Smooth muscle cell (in vitro differentiated cells): Measurements from ENCODE around the gene CHTF8. TPM values are rescaled to one million over a fixed set of nuclear protein-coding genes. Genes with fewer than 3 reads are reported as not detected.

ENCODE experiments used
- DNase-seq: peaks from one replicate; lab custom pipeline; 2025; ENCODE audit not compliant: unreplicated experiment; lab: John Stamatoyannopoulos, UW
- H2AFZ ChIP-seq: fragments of 200-600 bp; sonication (generic); 2 replicates; pipeline ENCODE4 v1.6.0; 2016; ENCODE audit warnings: antibody characterized with exemption, low read depth, mild to moderate bottlenecking
- H3F3A ChIP-seq: fragments of 200-600 bp; sonication (generic); 2 replicates; pipeline ENCODE4 v1.6.0; 2017; ENCODE audit warnings: antibody characterized with exemption, low read depth
- H3K27ac ChIP-seq: fragments of 200-600 bp; sonication (generic); 2 replicates; pipeline ENCODE4 v1.5.1; 2016; ENCODE audit warnings: low read depth, mild to moderate bottlenecking
- H3K27me3 ChIP-seq: fragments of 200-600 bp; sonication (generic); 2 replicates; pipeline ENCODE4 v1.6.1; 2016; ENCODE audit warnings: low read depth, mild to moderate bottlenecking
- H3K36me3 ChIP-seq: fragments of 200-600 bp; sonication (generic); 2 replicates; pipeline ENCODE4 v1.5.1; 2016; ENCODE audit warnings: low read depth
- H3K4me1 ChIP-seq: fragments of 200-600 bp; sonication (generic); 2 replicates; pipeline ENCODE4 v1.5.1; 2016; ENCODE audit warnings: low read depth
- H3K4me2 ChIP-seq: fragments of 200-600 bp; sonication (generic); 2 replicates; pipeline ENCODE4 v1.6.0; 2016; ENCODE audit warnings: mild to moderate bottlenecking
- H3K4me3 ChIP-seq: fragments of 200-600 bp; sonication (generic); 2 replicates; pipeline ENCODE4 v1.5.1; 2016; ENCODE audit warnings: mild to moderate bottlenecking
- H3K79me2 ChIP-seq: fragments of 200-600 bp; sonication (generic); 2 replicates; pipeline ENCODE4 v1.6.0; 2016; ENCODE audit warnings: low read depth, mild to moderate bottlenecking
- H3K9ac ChIP-seq: fragments of 200-600 bp; sonication (generic); 2 replicates; pipeline ENCODE4 v1.6.0; 2016; ENCODE audit warnings: low read depth
- H3K9me3 ChIP-seq: fragments of 200-600 bp; sonication (generic); replicated peaks from 2 replicates; pipeline ENCODE4 v1.5.1; 2016; ENCODE audit warnings: low read depth
- H4K20me1 ChIP-seq: fragments of 200-600 bp; sonication (generic); 2 replicates; pipeline ENCODE4 v1.6.0; 2016; ENCODE audit warnings: low read depth
- WGBS: methylation state at CpG from one replicate; pipeline ENCODE4 v1.1.7; 2016; ENCODE audit warnings: low lambda C conversion rate; 5-methylcytosine and 5-hydroxymethylcytosine counted together
- polyA plus RNA-seq: library from polyadenylated mRNA; unstranded; fragments of >200 nt; fragmentation: Nextera tagmentation; extraction: Ambion mirVana; gene quantifications from 2 replicates; pipeline ENCODE4 v1.2.1, GENCODE V29; 2016
- total RNA-seq: library from RNA; depleted of rRNA; stranded (reverse); fragments of >200 nt; gene quantifications from 2 replicates; pipeline ENCODE4 v1.2.3, GENCODE V29; 2014
- TF ChIP-seq, protein P1 (sequence below): fragments of 200-600 bp; sonication (generic); IDR thresholded peaks from 2 replicates; pipeline ENCODE4 v1.5.1; 2017; ENCODE audit warnings: borderline replicate concordance, mild to moderate bottlenecking, antibody characterized with exemption; ENCODE audit not compliant: insufficient read depth, poor library complexity, severe bottlenecking

The CHTF8 gene
- total and polyA plus RNA-seq, 2 experiments from 2014 or later = 77.7 to 83.8 TPM

DNA sequence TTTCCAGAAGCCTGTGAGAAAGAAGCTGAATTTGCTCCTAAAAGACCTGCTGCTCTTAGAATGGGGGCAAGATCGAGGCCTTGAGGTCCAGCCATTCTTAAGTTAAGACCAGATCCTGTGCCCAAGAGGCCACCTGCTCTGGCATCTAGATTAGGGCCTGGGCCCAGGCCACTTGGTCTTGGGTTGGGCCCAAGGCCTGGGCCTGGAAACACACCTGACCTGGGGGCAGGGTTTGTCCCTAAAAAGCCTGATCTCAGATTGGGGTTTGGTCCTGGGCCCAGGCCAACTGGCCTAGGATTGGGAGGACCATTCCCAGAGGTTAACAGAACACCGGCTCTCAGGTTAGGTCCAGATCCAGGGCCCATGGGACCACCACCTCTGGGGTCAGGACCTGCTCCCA lies 12.9 kb downstream of the CHTF8 start:
- Histone ChIP-seq H4K20me1 (peaks cover 88% of the 10 kb centered on the region), H3K9ac (no peak overlapping the region), H3K27ac (no peak overlapping the region), H3K36me3 (no peaks in the 10 kb centered on the region), H3K9me3 (no peaks in the 10 kb centered on the region), H3K79me2 (peaks cover 16% of the 10 kb centered on the region), H3K4me2 (no peak overlapping the region), H3F3A (no peaks in the 10 kb centered on the region), H3K4me1 (no peaks in the 10 kb centered on the region), H2AFZ (no peak overlapping the region), H3K27me3 (no peaks in the 10 kb centered on the region), H3K4me3 (no peak overlapping the region)
- WGBS = 100% methylated on average over 2 of the region's 2 CpGs
- no peak for DNase-seq
- TF ChIP-seq, protein P1, sequence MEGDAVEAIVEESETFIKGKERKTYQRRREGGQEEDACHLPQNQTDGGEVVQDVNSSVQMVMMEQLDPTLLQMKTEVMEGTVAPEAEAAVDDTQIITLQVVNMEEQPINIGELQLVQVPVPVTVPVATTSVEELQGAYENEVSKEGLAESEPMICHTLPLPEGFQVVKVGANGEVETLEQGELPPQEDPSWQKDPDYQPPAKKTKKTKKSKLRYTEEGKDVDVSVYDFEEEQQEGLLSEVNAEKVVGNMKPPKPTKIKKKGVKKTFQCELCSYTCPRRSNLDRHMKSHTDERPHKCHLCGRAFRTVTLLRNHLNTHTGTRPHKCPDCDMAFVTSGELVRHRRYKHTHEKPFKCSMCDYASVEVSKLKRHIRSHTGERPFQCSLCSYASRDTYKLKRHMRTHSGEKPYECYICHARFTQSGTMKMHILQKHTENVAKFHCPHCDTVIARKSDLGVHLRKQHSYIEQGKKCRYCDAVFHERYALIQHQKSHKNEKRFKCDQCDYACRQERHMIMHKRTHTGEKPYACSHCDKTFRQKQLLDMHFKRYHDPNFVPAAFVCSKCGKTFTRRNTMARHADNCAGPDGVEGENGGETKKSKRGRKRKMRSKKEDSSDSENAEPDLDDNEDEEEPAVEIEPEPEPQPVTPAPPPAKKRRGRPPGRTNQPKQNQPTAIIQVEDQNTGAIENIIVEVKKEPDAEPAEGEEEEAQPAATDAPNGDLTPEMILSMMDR = no peak

DNA sequence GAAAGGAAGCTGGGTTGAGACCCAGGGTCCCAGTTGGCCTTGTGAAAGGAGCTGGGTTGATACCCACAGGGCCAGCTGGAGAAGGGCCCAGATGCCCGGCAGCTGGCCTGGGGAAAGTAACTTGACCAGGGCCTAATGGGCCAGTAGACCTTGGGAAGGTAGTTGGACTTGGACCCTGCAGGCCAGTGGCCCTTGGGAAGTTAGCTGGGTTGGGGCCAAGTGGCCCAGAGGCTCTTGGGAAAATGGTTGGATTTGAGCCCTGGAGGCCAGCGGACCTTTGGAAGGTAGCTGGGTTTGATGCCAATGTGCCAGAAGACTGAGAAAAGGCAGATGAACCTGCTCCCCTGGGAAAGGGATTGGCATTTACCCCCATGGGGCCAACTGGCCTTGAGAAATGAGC lies 13.4 kb downstream of the CHTF8 start:
- 97% methylated on average over 2 of the region's 2 CpGs for WGBS
- H3K27me3 ChIP-seq = no peaks in the 10 kb centered on the region
- H3K4me3 ChIP-seq = no peak overlapping the region
- no peaks in the 10 kb centered on the region for H3F3A ChIP-seq
- H2AFZ ChIP-seq = no peak overlapping the region
- DNase-seq = no peak
- H4K20me1 ChIP-seq = peaks cover 83% of the 10 kb centered on the region
- no peak overlapping the region for H3K27ac ChIP-seq
- TF ChIP-seq, protein P1 = no peak
- H3K9ac ChIP-seq = no peak overlapping the region
- no peaks in the 10 kb centered on the region for H3K4me1 ChIP-seq
- no peak overlapping the region for H3K4me2 ChIP-seq
- H3K36me3 ChIP-seq = no peaks in the 10 kb centered on the region
- no peaks in the 10 kb centered on the region for H3K9me3 ChIP-seq
- peaks cover 16% of the 10 kb centered on the region for H3K79me2 ChIP-seq

DNA sequence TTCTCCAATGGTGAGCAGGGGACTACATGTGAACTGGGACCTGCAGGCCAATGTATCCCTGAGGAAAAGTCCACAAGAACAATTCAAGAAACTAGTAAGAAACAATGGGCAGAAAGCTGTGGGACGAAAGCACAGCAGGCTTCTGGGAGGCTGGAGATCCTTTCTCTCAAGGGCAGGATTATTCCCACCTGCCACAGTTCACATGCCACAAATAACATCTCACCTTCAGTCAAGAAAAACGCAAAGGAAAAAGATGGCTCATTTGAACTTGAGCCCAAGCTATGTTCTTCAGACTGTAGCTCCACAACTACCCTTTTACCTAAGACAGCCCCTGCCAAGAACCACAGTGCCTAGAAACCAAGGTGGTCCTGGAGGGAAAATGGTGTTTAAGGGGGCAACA lies 13.9 kb downstream of the CHTF8 start:
- DNase-seq = no peak
- Histone ChIP-seq H3K27ac (no peak overlapping the region), H3K36me3 (no peaks in the 10 kb centered on the region)

DNA sequence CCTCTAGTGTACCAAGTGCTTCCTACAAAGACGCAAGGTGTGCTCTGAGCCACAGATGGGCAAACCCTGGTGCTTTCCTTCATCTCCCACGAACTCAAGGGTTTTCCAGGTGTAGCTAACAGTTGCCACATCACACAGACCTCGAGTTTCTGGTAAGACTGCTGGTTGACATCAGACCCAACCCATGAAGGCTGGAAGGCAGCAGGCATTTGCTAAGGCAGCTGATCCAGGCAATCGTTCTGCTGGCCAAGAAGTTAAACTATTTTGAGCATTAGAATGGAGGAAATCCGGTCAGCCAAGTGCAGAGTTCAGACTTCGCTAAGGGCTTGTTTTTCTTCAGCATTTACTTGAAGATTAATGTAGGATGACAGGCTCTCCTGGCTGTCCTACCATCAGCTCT lies 15.5 kb downstream of the CHTF8 start:
- H3K9me3 ChIP-seq = no peaks in the 10 kb centered on the region
- DNase-seq = no peak
- no peak overlapping the region for H3K4me3 ChIP-seq
- H3F3A ChIP-seq = no peaks in the 10 kb centered on the region
- no peaks in the 10 kb centered on the region for H3K36me3 ChIP-seq
- 97% methylated on average over 6 of the region's 6 CpGs for WGBS
- no peak overlapping the region for H3K9ac ChIP-seq
- peaks cover 80% of the 10 kb centered on the region for H4K20me1 ChIP-seq
- H2AFZ ChIP-seq = no peak overlapping the region
- H3K27me3 ChIP-seq = no peaks in the 10 kb centered on the region
- H3K27ac ChIP-seq = no peak overlapping the region
- H3K79me2 ChIP-seq = peaks cover under 1% of the 10 kb centered on the region
- no peaks in the 10 kb centered on the region for H3K4me1 ChIP-seq
- TF ChIP-seq, protein P1 = no peak
- no peak overlapping the region for H3K4me2 ChIP-seq

More for the DNA sequence above, 13.9 kb downstream of the CHTF8 start:
- Histone ChIP-seq H3K4me1 (no peaks in the 10 kb centered on the region), H2AFZ (no peak overlapping the region), H3K9me3 (no peaks in the 10 kb centered on the region), H3K27me3 (no peaks in the 10 kb centered on the region), H3K79me2 (peaks cover 15% of the 10 kb centered on the region), H3K9ac (no peak overlapping the region), H3K4me3 (no peak overlapping the region), H3K4me2 (no peak overlapping the region), H3F3A (no peaks in the 10 kb centered on the region), H4K20me1 (peaks cover 81% of the 10 kb centered on the region)
- TF ChIP-seq, protein P1 = no peak
- WGBS = 96% methylated on average over 2 of the region's 2 CpGs
